Coronary artery (tissue), 2 donors: Measurements from ENCODE around the gene FKTN.
A peak's percentile ranks its signal among the peaks of the same experiment; 100 is the strongest.

ENCODE experiments used
- DNase-seq: peaks from one replicate; pipeline ENCODE4 v3.0.0-alpha.2; 2017; ENCODE audit warnings: low spot score
- H3K27ac ChIP-seq, 2 donors: fragments of 200-600 bp; sonication (generic); one replicate each; pipeline ENCODE4 v1.5.1; 2016 to 2019
- H3K4me3 ChIP-seq: fragments of 200-600 bp; sonication (generic); 2 replicates; pipeline ENCODE4 v1.5.1; 2016; ENCODE audit warnings: mild to moderate bottlenecking, moderate library complexity
- TF ChIP-seq, protein P1 (sequence below): fragments of 200-600 bp; sonication (generic); IDR thresholded peaks from one replicate; pipeline ENCODE4 v1.5.1; 2019; ENCODE audit warnings: antibody characterized with exemption

FKTN gene

DNA sequence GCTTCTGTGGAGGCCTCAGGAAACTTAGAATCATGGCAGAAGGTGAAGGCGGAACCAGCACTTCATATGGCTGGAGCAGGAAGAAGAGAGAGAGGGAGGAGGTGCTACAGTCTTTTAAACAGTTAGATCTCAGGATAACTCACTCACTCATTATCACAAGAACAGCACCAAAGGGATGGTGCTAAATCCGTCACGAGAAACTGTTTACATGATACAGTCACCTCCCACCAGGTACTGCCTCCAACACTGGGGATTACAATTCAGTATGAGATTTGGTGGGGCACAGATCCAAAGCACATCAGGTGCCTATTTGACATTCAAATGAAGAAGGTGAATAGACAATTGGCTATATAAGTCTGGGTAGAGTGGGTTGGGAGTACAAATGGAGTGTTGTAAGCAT is 35.2 kb downstream of the FKTN start:
- DNase-seq, result no peak
- no peak overlapping the region for H3K27ac ChIP-seq
- TF ChIP-seq, protein P1, sequence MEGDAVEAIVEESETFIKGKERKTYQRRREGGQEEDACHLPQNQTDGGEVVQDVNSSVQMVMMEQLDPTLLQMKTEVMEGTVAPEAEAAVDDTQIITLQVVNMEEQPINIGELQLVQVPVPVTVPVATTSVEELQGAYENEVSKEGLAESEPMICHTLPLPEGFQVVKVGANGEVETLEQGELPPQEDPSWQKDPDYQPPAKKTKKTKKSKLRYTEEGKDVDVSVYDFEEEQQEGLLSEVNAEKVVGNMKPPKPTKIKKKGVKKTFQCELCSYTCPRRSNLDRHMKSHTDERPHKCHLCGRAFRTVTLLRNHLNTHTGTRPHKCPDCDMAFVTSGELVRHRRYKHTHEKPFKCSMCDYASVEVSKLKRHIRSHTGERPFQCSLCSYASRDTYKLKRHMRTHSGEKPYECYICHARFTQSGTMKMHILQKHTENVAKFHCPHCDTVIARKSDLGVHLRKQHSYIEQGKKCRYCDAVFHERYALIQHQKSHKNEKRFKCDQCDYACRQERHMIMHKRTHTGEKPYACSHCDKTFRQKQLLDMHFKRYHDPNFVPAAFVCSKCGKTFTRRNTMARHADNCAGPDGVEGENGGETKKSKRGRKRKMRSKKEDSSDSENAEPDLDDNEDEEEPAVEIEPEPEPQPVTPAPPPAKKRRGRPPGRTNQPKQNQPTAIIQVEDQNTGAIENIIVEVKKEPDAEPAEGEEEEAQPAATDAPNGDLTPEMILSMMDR, result no peak
- H3K4me3 ChIP-seq, result no peak overlapping the region

DNA sequence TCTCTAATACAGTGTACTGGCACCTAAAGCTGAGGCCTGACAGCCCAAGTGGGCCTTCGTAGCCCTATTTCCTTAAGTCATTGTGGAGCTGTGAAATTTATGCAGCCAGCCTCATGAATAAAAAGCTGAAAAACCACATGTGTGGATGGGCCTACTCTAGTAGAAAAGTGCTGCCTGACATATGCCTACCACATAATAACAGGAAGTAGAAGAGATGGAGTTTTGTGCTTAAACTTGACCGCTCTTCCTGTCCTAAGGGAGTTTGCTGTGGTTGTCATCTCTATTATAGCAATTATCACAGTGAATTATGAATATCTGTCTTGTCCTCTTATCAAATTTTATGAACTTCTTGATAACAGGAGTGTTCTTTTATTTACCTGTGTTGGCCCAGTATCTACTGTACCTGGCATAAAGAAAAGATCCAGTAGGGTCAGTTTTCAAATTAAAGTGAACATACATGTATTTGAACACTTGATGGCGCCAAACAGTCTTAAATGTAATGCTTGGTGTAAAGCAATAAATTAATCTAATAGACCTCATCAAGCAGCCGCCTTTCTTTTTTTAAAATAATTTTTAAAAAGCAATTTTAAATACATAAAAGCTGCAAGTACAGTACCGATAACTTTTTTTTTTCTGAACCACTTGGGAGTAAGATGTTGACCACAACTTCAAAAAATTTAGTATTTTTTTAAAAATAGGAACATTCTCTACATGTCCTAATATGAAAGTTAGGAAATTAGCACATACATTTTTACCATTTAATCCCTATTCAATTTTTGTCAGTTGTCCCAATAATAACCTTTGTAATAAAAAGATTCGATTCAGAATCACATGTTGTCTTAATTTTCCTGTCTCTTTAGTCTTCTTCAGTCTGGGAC is 51.0 kb downstream of the FKTN start:
- no peak overlapping the region for H3K4me3 ChIP-seq
- TF ChIP-seq, protein P1, result peak; percentile 17
- H3K27ac ChIP-seq, result no peak overlapping the region
- no peak for DNase-seq

DNA sequence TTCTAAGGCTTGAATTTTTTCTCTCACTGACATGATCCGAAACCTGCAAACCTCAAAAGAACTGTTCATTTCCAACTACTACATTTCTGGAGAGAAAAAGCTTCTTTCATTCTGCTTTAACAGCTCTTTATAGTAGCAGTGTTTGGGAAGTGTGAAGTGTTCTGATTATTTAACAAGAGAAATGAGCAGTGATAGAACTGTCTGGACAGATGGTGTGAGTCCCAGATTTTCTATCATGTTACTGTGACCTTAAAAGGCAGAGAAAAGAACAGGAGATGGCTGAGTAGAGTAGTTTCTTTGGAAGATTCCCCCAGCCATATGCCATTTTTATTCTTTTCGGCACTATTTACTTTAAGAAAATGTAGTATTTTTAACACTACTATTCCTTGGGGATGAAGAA is 63.1 kb downstream of the FKTN start:
- no peak overlapping the region for H3K4me3 ChIP-seq
- no peak overlapping the region for H3K27ac ChIP-seq
- TF ChIP-seq, protein P1, result no peak
- DNase-seq, result no peak

GRCh38 chr9:105625088-105625487 is 67.2 kb downstream of the FKTN start:
- TF ChIP-seq, protein P1, result no peak
- no peak overlapping the region for H3K4me3 ChIP-seq
- DNase-seq, result no peak
- H3K27ac ChIP-seq, result no peak overlapping the region

GRCh38 chr9:105632807-105633206 is 74.9 kb downstream of the FKTN start:
- no peak overlapping the region for H3K27ac ChIP-seq
- TF ChIP-seq, protein P1, result no peak
- DNase-seq, result no peak
- H3K4me3 ChIP-seq, result no peak overlapping the region

DNA sequence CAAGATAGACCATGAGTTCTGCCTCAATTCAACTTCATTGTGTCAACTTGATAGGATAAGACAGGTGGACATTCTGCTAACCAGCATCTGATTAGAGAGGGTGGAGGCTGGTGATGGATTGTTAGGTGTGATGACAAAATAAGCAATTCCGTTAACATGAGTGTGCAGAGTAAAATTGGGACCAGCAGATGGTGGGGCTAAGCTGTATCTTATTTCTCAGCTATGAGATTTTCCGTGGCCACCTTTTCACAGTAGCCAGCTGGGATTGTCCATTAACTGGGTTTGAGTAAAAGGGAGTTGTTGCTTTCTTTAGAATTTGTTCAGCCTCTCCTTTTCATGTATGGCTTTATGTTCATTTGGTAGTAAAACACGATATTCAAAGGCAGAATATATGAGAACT is 75.5 kb downstream of the FKTN start:
- no peak for DNase-seq
- Histone ChIP-seq H3K27ac (no peak overlapping the region), H3K4me3 (no peak overlapping the region)
- TF ChIP-seq, protein P1, result no peak

DNA sequence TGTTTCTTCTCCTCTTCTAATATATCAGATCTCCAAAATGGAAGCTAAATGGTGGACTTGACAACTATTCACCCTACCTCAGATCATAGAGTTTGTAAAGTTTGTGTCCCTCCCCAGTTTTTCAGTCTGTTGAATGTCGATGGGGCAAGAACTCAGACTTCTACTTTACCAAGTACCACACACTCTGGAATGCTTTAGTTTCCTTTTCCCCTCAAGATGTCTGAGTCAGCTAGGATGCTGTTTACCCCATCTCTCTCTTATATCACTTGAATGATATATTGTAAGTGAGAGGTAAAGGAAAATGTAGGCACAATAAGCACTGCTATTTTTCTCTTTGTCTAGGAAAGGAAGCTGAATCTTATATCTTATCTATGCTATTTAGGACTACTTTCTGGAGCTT is 78.4 kb downstream of the FKTN start:
- H3K27ac ChIP-seq, result no peak overlapping the region
- TF ChIP-seq, protein P1, result no peak
- no peak overlapping the region for H3K4me3 ChIP-seq
- DNase-seq, result no peak
